Fibroblast of the aortic adventitia (primary cell): ENCODE data around the gene LCE1F. TPM values are rescaled to one million over a fixed set of nuclear protein-coding genes. Genes with fewer than 3 reads are reported as not detected.

Source experiments
- DNase-seq: peaks from one replicate; pipeline ENCODE4 v3.0.0-alpha.2; 2010; ENCODE audit warnings: low read depth
- H3K4me3 ChIP-seq: 2 replicates; pipeline ENCODE4 v1.5.1; 2011; ENCODE audit warnings: low read depth, mild to moderate bottlenecking, control low read depth, low read length, moderate library complexity
- CTCF ChIP-seq: IDR thresholded peaks from 2 replicates; pipeline ENCODE4 v1.5.1; 2011; ENCODE audit warnings: mild to moderate bottlenecking, low read length, control low read depth, inconsistent platforms; ENCODE audit not compliant: insufficient read depth
- total RNA-seq: library from RNA; depleted of rRNA; stranded (reverse); fragments of >200 nt; gene quantifications from 2 replicates; pipeline ENCODE4 v1.2.3, GENCODE V29; 2012; ENCODE audit warnings: low replicate concordance

The LCE1F gene
- total RNA-seq, 1 donor: not detected

GRCh38 chr1:152824964-152825363 is 50.0 kb downstream of the LCE1F start:
- TF ChIP-seq CTCF: no peak
- no peak for DNase-seq

More at GRCh38 chr1:152824964-152825363, 50.0 kb downstream of the LCE1F start:
- no peak overlapping the region for H3K4me3 ChIP-seq

Other genes starting within 250 kb of the LCE1F start
- not detected in 2 replicates for gene LCE3E, start 208.4 kb upstream of the LCE1F start, total RNA-seq
- not detected in 2 replicates for gene LCE3D, start 194.6 kb upstream of the LCE1F start, total RNA-seq
- gene LCE3C, start 174.9 kb upstream of the LCE1F start, total RNA-seq: not detected in 2 replicates
- not detected in 2 replicates for gene LCE3B, start 161.3 kb upstream of the LCE1F start, total RNA-seq
- not detected in 2 replicates for gene LCE3A, start 152.0 kb upstream of the LCE1F start, total RNA-seq
- gene LCE2D, start 111.8 kb upstream of the LCE1F start, total RNA-seq: not detected in 2 replicates
- gene LCE2C, start 99.9 kb upstream of the LCE1F start, total RNA-seq: not detected in 2 replicates
- gene LCE2B, start 89.0 kb upstream of the LCE1F start, total RNA-seq: not detected in 2 replicates
- not detected in 2 replicates for gene LCE2A, start 76.8 kb upstream of the LCE1F start, total RNA-seq
- not detected in 2 replicates for gene LCE4A, start 67.0 kb upstream of the LCE1F start, total RNA-seq
- gene KPRP, start 17.1 kb upstream of the LCE1F start, total RNA-seq: not detected in 2 replicates
- not detected in 2 replicates for gene LCE1E, start 11.1 kb downstream of the LCE1F start, total RNA-seq
- not detected in 2 replicates for gene LCE1D, start 21.6 kb downstream of the LCE1F start, total RNA-seq
- not detected in 2 replicates for gene LCE1C, start 31.5 kb downstream of the LCE1F start, total RNA-seq
- gene LCE1B, start 36.8 kb downstream of the LCE1F start, total RNA-seq: not detected in 2 replicates
- not detected in 2 replicates for gene LCE1A, start 52.3 kb downstream of the LCE1F start, total RNA-seq
- not detected in 2 replicates for gene LCE6A, start 67.7 kb downstream of the LCE1F start, total RNA-seq
- gene LCE7A, start 84.9 kb downstream of the LCE1F start, total RNA-seq: not detected in 2 replicates
- not detected in 2 replicates for gene SMCP, start 103.2 kb downstream of the LCE1F start, total RNA-seq
- gene IVL, start 133.4 kb downstream of the LCE1F start, total RNA-seq: not detected in 2 replicates
- gene SPRR5, start 172.1 kb downstream of the LCE1F start, total RNA-seq: not detected in 2 replicates
- not detected in 2 replicates for gene SPRR4, start 195.5 kb downstream of the LCE1F start, total RNA-seq
- not detected in 2 replicates for gene SPRR1A, start 208.9 kb downstream of the LCE1F start, total RNA-seq
- gene SPRR3, start 226.6 kb downstream of the LCE1F start, total RNA-seq: not detected in 2 replicates